DMS153 (cell line): ENCODE data around the gene AIF1.
"Not testable (repeated sequence)": the region's sequence is repeated elsewhere in the genome, so short reads cannot be mapped to it uniquely, and the experiment has no call there.

Experiments
- DNase-seq: peaks from one replicate; lab custom pipeline; 2025; lab: John Stamatoyannopoulos, UW

AIF1 gene

GRCh38 chr6:31580807-31581433, 34.1 kb upstream of the AIF1 start:
- DNase-seq = peak; percentile 61

- DNase-seq = no peak
These were observed 33.4 kb upstream of the AIF1 start for GRCh38 chr6:31581434-31582229.

- DNase-seq = no peak
These were observed 32.8 kb upstream of the AIF1 start, which contains the start of gene LTB for GRCh38 chr6:31582230-31582643. LTB (minus strand) TSS chr6:31582424; CDS start chr6:31582417, 7 bp downstream.

- no peak for DNase-seq
These were observed 29.5 kb upstream of the AIF1 start for GRCh38 chr6:31585491-31585890.

- DNase-seq = no peak
These were observed 29.0 kb upstream of the AIF1 start, which contains the start of gene LST1 for GRCh38 chr6:31586008-31586407. LST1 (plus strand) TSS chr6:31586277; CDS start chr6:31587300, 1,023 bp downstream.

- no peak for DNase-seq
These were observed 28.3 kb upstream of the AIF1 start for GRCh38 chr6:31586599-31587281.

- no peak for DNase-seq
These were observed 26.9 kb upstream of the AIF1 start for GRCh38 chr6:31587791-31588777.

- DNase-seq = no peak
These were observed 26.0 kb upstream of the AIF1 start for GRCh38 chr6:31588871-31589650.

GRCh38 chr6:31590691-31591090, 24.3 kb upstream of the AIF1 start:
- not testable (repeated sequence) for DNase-seq

- DNase-seq = no peak
These were observed 22.6 kb upstream of the AIF1 start for GRCh38 chr6:31592396-31592771.

GRCh38 chr6:31597006-31597405, 18.0 kb upstream of the AIF1 start:
- peak; percentile 9 for DNase-seq

GRCh38 chr6:31607317-31607716, 7.7 kb upstream of the AIF1 start:
- no peak for DNase-seq

GRCh38 chr6:31609519-31610406, 5.3 kb upstream of the AIF1 start:
- DNase-seq = peak; percentile 22

GRCh38 chr6:31610968-31611367, 4.1 kb upstream of the AIF1 start:
- DNase-seq = no peak

GRCh38 chr6:31614075-31614619, 887 bp upstream of the AIF1 start:
- no peak for DNase-seq

GRCh38 chr6:31615748-31616147, 714 bp downstream of the AIF1 start:
- no peak for DNase-seq

GRCh38 chr6:31617010-31617409, 2.0 kb downstream of the AIF1 start:
- DNase-seq = no peak

- peak; percentile 99 for DNase-seq
These were observed 5.0 kb downstream of the AIF1 start for GRCh38 chr6:31619805-31620585.
